Astrocyte (in vitro differentiated cells and primary cell): ENCODE data around the gene IL6. TPM values are rescaled to one million over a fixed set of nuclear protein-coding genes. Genes with fewer than 3 reads are reported as not detected.

ENCODE experiments used
- DNase-seq: peaks from one replicate; pipeline ENCODE4 v3.0.0-alpha.2; 2010; ENCODE audit warnings: low read depth
- FAIRE-seq: peaks from 2 replicates; lab custom pipeline; 2011; peaks lifted over from hg19 to GRCh38; lab: Jason Lieb, UNC
- H2AFZ ChIP-seq: 2 replicates; pipeline ENCODE4 v1.6.0; 2012; ENCODE audit warnings: low read depth, low read length, inconsistent platforms
- H3K27ac ChIP-seq: 2 replicates; pipeline ENCODE4 v1.5.1; 2011; ENCODE audit warnings: low read depth, low read length, inconsistent platforms
- H3K27me3 ChIP-seq: 2 replicates; pipeline ENCODE4 v1.6.0; 2011; ENCODE audit warnings: low read length, inconsistent platforms; ENCODE audit not compliant: insufficient read depth
- H3K36me3 ChIP-seq: 2 replicates; pipeline ENCODE4 v1.5.1; 2011; ENCODE audit warnings: low read length, inconsistent platforms; ENCODE audit not compliant: insufficient read depth
- H3K4me1 ChIP-seq: 2 replicates; pipeline ENCODE4 v1.5.1; 2011; ENCODE audit warnings: low read length, inconsistent platforms; ENCODE audit not compliant: insufficient read depth
- H3K4me2 ChIP-seq: 2 replicates; pipeline ENCODE4 v1.6.0; 2012; ENCODE audit warnings: low read length, inconsistent platforms
- H3K4me3 ChIP-seq: 2 replicates; pipeline ENCODE4 v1.5.1; 2011; ENCODE audit warnings: low read depth, mild to moderate bottlenecking, low read length, inconsistent platforms; ENCODE audit not compliant: insufficient read depth
- H3K79me2 ChIP-seq: 2 replicates; pipeline ENCODE4 v1.6.0; 2012; ENCODE audit warnings: mild to moderate bottlenecking, low read length, inconsistent platforms; ENCODE audit not compliant: insufficient read depth
- H3K9ac ChIP-seq: 2 replicates; pipeline ENCODE4 v1.6.0; 2012; ENCODE audit warnings: mild to moderate bottlenecking, low read length, inconsistent platforms
- H3K9me3 ChIP-seq: 2 replicates; pipeline ENCODE4 v1.5.1; 2012; ENCODE audit warnings: low read depth, mild to moderate bottlenecking, low read length, inconsistent platforms; ENCODE audit not compliant: insufficient read depth
- H4K20me1 ChIP-seq: 2 replicates; pipeline ENCODE4 v1.6.0; 2012; ENCODE audit warnings: low read length, inconsistent platforms; ENCODE audit not compliant: insufficient read depth
- H3K27ac Mint-ChIP-seq: one replicate; pipeline ENCODE4 v1.8.0; 2021; ENCODE audit warnings: mild to moderate bottlenecking, mixed read lengths; ENCODE audit not compliant: unreplicated experiment
- H3K27me3 Mint-ChIP-seq: one replicate; pipeline ENCODE4 v1.8.0; 2021; ENCODE audit warnings: low read depth, mixed read lengths; ENCODE audit not compliant: unreplicated experiment
- H3K36me3 Mint-ChIP-seq: one replicate; pipeline ENCODE4 v1.8.0; 2021; ENCODE audit warnings: low read depth, mixed read lengths; ENCODE audit not compliant: unreplicated experiment
- H3K4me1 Mint-ChIP-seq: one replicate; pipeline ENCODE4 v1.8.0; 2021; ENCODE audit warnings: low read depth, mixed read lengths; ENCODE audit not compliant: unreplicated experiment
- H3K4me3 Mint-ChIP-seq: one replicate; pipeline ENCODE4 v1.8.0; 2021; ENCODE audit warnings: mild to moderate bottlenecking, moderate library complexity, mixed read lengths; ENCODE audit not compliant: unreplicated experiment
- H3K9me3 Mint-ChIP-seq: one replicate; pipeline ENCODE4 v1.8.0; 2021; ENCODE audit warnings: mild to moderate bottlenecking, mixed read lengths; ENCODE audit not compliant: unreplicated experiment
- CTCF ChIP-seq: IDR thresholded peaks from 2 replicates; pipeline ENCODE4 v1.5.1; 2011; ENCODE audit warnings: low read depth, mild to moderate bottlenecking, inconsistent platforms, low read length, moderate library complexity; ENCODE audit not compliant: insufficient read depth
- EZH2 ChIP-seq: IDR thresholded peaks from 2 replicates; pipeline ENCODE4 v1.6.1; 2012; ENCODE audit warnings: mild to moderate bottlenecking, low read length, inconsistent platforms; ENCODE audit not compliant: insufficient read depth
- total RNA-seq: library from RNA; stranded (reverse); gene quantifications from 2 replicates; pipeline ENCODE4 v1.2.1, GENCODE V29; 2021

The IL6 gene
- total RNA-seq, 1 donor from 2014 or later, result 2.5 TPM

GRCh38 chr7:22729180-22729825, 2.3 kb downstream of the IL6 start:
- H3K4me3 ChIP-seq, result peak overlapping the region; percentile 66
- H3K27me3 ChIP-seq, result no peaks in the 10 kb centered on the region
- peak overlapping the region; percentile 94 for H3K9ac ChIP-seq
- H3K27ac ChIP-seq, result peak overlapping the region; percentile 98
- TF ChIP-seq CTCF (no peak), EZH2 (no peak)
- H3K9me3 ChIP-seq, result no peaks in the 10 kb centered on the region
- H3K9me3 Mint-ChIP-seq, result peaks cover 2% of the 10 kb centered on the region
- no peak overlapping the region for H2AFZ ChIP-seq
- peaks cover 17% of the 10 kb centered on the region for H3K36me3 ChIP-seq
- H3K79me2 ChIP-seq, result peaks cover 22% of the 10 kb centered on the region
- peaks cover 2% of the 10 kb centered on the region for H3K36me3 Mint-ChIP-seq
- H3K27me3 Mint-ChIP-seq, result peaks cover 2% of the 10 kb centered on the region
- peak overlapping the region; percentile 88 for H3K4me2 ChIP-seq
- peaks cover 21% of the 10 kb centered on the region for H3K4me1 Mint-ChIP-seq
- FAIRE-seq (no peak), DNase-seq (no peak)
- no peak overlapping the region for H3K27ac Mint-ChIP-seq
- peaks cover 45% of the 10 kb centered on the region for H3K4me1 ChIP-seq
- H4K20me1 ChIP-seq, result no peaks in the 10 kb centered on the region
- H3K4me3 Mint-ChIP-seq, result no peak overlapping the region

GRCh38 chr7:22730066-22730710, 3.2 kb downstream of the IL6 start:
- no peak overlapping the region for H3K4me3 ChIP-seq
- H3K36me3 ChIP-seq, result peaks cover 17% of the 10 kb centered on the region
- peaks cover 4% of the 10 kb centered on the region for H3K27me3 Mint-ChIP-seq
- peak overlapping the region; percentile 50 for H3K27ac ChIP-seq
- peaks cover 7% of the 10 kb centered on the region for H3K9me3 Mint-ChIP-seq
- FAIRE-seq (no peak), DNase-seq (no peak)
- H3K9me3 ChIP-seq, result no peaks in the 10 kb centered on the region
- H3K4me2 ChIP-seq, result peak overlapping the region; percentile 76
- H3K27ac Mint-ChIP-seq, result no peak overlapping the region
- no peak overlapping the region for H3K4me3 Mint-ChIP-seq
- no peaks in the 10 kb centered on the region for H3K27me3 ChIP-seq
- H3K79me2 ChIP-seq, result peaks cover 22% of the 10 kb centered on the region
- H3K4me1 Mint-ChIP-seq, result peaks cover 19% of the 10 kb centered on the region
- H3K36me3 Mint-ChIP-seq, result peaks cover 2% of the 10 kb centered on the region
- peak overlapping the region; percentile 49 for H3K9ac ChIP-seq
- H3K4me1 ChIP-seq, result peaks cover 45% of the 10 kb centered on the region
- TF ChIP-seq EZH2 (no peak), CTCF (no peak)
- no peak overlapping the region for H2AFZ ChIP-seq
- H4K20me1 ChIP-seq, result no peaks in the 10 kb centered on the region
